Measurements from ENCODE around the gene TSHZ3. TPM values are rescaled to one million over a fixed set of nuclear protein-coding genes. Genes with fewer than 3 reads are reported as not detected.

Gene TSHZ3
- total RNA-seq, 1 donor: 0.81 TPM

DNA sequence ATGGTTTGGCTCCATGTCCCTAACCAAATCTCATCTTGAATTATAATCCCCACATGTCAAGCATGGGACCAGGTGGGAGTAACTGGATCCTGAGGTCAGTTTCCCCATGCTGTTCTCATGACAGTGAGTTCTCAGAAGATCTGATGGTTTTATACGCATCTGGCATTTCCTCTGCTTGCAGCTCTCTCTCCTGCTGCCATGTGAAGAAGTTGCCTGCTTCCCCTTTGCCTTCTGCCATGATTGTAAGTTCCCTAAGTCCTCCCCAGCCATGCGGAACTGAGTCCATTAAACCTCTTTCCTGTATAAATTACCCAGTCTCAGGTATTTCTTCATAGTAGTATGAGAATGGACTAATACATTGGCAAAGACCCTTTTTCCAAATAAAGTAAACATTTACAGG lies 96.8 kb downstream of the TSHZ3 start:
- no peak for DNase-seq (ENCODE audit: low read depth in 2 of 3, low spot score in 2 of 3)

DNA sequence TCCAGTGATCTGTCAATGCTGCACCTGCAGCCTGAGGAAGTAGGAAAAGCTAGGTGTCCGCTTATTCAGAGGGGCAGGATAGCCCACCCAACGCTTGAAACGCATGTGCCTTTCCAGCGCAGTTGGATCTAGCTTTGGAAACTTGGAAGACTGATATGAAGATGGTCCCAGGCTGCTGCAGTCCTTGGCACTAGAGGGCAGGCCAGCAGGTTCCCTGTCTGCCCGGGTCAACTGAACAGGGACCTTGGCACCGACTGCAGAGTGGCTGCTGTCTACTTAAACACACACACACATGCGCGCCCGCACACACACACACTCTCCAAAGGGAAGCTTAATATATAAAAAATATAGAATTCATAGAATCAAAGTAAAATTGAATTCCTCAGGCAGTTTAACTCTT lies 100.0 kb downstream of the TSHZ3 start:
- no peak for DNase-seq (ENCODE audit: low read depth in 2 of 3, low spot score in 2 of 3)

DNA sequence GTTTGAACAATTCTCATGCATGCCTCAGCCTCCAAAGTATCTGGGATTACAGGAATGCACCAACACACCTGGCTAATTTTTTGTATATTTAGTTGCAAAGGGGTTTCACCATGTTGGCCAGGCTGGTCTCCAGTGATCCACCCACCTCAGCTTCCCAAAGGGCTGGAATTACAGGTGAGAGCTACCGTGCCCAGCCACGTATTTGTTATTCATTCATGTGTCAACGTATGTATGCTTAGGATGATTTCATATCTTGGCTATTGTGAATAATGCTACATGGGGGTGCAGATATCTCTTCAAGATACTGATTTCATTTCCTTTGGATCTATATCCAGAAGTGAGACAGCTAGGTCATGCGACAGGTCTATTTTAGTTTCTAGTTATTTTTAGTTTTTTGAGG lies 113.4 kb downstream of the TSHZ3 start:
- DNase-seq (ENCODE audit: low read depth in 2 of 3, low spot score in 2 of 3): no peak

DNA sequence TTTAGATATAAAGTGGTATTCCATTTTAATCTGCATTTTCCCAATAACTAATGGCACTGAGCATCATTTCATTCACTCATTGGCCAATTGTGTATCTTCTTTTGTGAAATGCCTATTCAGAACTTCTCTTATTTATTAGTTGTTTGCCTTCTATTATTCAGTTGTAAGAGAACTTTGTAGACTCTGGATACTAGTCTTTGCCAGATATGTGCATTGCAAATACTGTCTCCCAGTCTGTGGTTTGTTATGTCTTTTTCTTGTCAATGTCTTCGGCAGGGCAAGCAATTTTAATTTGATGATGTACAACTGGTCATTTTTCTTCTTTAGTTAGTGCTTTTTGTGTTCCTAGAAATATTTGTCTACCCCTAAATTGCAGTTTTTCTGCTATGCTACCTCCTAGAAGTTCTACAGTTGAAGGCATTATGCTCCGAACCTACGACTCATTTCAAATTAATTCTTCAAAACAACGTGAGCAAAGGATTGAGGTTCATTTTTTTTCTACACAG lies 115.9 kb downstream of the TSHZ3 start:
- no peak for DNase-seq (ENCODE audit: low read depth in 2 of 3, low spot score in 2 of 3)

DNA sequence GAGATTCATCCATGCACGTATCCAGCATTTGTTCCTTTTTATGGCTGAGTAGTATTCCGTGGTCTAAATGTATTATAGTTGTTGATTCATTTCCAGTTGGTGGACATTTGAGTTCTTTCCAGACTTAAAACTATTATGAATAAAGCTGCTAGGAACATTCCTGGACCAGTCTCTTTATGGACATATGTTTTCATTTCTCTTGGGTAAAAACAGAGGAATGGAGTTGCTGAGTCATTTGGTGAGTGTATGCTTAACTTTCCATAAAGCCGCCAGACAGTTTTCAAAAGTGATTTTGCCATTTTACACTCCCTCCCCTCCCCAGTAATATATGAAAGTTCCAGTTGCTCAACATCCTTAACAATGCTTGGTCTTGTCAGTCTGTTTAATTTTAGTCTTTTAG lies 116.4 kb downstream of the TSHZ3 start:
- DNase-seq (ENCODE audit: low read depth in 2 of 3, low spot score in 2 of 3): no peak

DNA sequence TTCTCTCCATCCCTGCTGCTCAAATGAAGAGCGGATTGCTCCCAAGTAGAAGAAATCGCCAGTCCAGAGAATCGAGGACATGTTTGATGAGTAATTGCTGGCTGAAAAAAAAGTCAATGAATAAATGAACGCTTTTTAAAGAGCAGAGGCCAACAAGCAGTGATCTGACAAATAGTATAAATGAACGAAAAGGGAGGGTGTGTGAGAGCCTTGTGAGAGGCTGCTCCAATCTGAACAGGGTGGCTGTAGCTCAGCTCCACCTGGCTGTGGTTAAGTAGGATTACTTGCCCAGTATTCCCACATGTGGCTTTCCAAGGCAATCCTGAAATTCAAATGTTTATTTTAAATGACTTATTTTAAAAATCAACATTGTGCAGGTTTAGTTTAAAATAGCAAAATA lies 117.1 kb downstream of the TSHZ3 start:
- DNase-seq (ENCODE audit: low read depth in 2 of 3, low spot score in 2 of 3): no peak

DNA sequence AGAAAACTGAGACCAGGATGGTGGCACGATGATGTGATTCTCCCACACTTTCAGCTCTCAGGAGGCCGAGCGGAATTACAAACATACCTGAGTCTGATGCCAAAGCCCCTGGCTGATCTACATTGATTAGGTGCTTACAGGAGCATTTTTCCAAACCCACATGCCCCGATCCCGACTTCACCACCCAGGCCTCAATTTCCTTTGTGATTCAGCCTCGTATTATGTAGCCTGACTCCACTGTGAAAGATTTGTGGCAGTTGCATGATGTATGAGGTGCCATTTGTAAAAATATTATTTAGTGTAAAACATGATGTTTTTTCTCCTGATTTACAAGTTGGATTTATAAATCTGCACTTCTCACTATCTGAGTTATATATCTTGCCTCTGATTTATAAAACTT lies 118.0 kb downstream of the TSHZ3 start:
- DNase-seq (ENCODE audit: low read depth in 2 of 3, low spot score in 2 of 3): no peak

DNA sequence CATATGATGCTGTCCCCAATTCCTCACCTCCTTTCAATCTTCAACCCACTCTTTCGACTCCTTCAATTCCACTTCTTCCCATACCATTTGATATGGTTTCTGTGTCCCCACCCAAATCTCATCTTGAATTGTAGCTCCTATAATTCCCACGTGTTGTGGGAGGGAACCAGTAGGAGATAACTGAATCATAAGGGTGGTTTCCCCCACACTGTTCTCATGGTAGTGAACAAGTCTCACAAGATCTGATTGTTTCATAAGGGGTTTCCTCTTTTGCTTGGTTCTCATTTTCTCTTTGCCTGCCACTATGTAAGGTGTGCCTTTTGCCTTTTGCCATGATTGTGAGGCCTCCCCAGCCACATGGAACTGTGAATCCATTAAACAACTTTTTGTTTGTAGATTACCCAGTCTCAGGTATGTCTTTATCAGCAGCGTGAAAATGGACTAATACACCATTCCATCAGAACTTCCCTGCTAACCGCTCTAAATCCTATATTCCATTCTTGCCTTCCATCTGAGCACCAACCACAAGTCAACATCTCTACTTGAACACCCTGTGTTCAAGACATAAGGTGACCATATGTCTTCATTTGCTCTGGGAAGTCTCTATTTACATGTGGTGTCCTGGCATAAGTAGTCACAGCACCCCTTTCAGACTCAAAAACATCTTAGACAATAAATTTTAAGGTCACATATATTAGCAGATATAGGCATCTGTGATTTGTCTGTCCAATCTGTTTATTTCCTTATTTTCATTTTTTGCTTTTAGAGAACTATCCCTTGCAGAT lies 122.9 kb downstream of the TSHZ3 start:
- DNase-seq (ENCODE audit: low read depth in 2 of 3, low spot score in 2 of 3): no peak
